Activated CD4-positive, alpha-beta T cell treated with anti-CD3 and anti-CD28 coated beads, Interleukin-2, amount 10 ng/mL, durations not matched to agents 7 days and 5 days (primary cell): ENCODE results near the gene BRMS1L. TPM values are rescaled to one million over a fixed set of nuclear protein-coding genes. Genes with fewer than 3 reads are reported as not detected.

ENCODE experiments used
- CTCF ChIA-PET: fragments of 350-600 bp; sonication (Branson Sonifier 250); formaldehyde crosslinking; loops from one replicate; lab custom pipeline; 2021; ENCODE audit warnings: antibody characterized with exemption; lab: Charles Lee
- POLR2A ChIA-PET: fragments of 350-600 bp; sonication (Branson Sonifier 250); formaldehyde crosslinking; loops from one replicate; lab custom pipeline; 2021; ENCODE audit warnings: antibody characterized with exemption; lab: Charles Lee
- DNase-seq: peaks from one replicate; pipeline ENCODE4 v3.0.0-alpha.2; 2020
- H3K27ac Mint-ChIP-seq: one replicate; pipeline ENCODE4 v1.8.0; 2021; ENCODE audit warnings: mild to moderate bottlenecking, moderate library complexity, mixed read lengths
- H3K27me3 Mint-ChIP-seq: one replicate; pipeline ENCODE4 v1.8.0; 2021; ENCODE audit warnings: mixed read lengths
- H3K36me3 Mint-ChIP-seq: one replicate; pipeline ENCODE4 v1.8.0; 2021; ENCODE audit warnings: low read depth, mixed read lengths
- H3K4me1 Mint-ChIP-seq: one replicate; pipeline ENCODE4 v1.8.0; 2021; ENCODE audit warnings: mixed read lengths
- H3K4me3 Mint-ChIP-seq: one replicate; pipeline ENCODE4 v1.8.0; 2021; ENCODE audit warnings: mild to moderate bottlenecking, moderate library complexity, mixed read lengths
- H3K9me3 Mint-ChIP-seq: one replicate; pipeline ENCODE4 v1.8.0; 2021; ENCODE audit warnings: mixed read lengths
- total RNA-seq, 2 experiments: library from RNA; stranded (reverse); gene quantifications; one replicate each; pipeline ENCODE4 v1.2.3, GENCODE V29; 2021

The BRMS1L gene
- total RNA-seq, 2 experiments from 2014 or later: 4.8 to 4.9 TPM

DNA sequence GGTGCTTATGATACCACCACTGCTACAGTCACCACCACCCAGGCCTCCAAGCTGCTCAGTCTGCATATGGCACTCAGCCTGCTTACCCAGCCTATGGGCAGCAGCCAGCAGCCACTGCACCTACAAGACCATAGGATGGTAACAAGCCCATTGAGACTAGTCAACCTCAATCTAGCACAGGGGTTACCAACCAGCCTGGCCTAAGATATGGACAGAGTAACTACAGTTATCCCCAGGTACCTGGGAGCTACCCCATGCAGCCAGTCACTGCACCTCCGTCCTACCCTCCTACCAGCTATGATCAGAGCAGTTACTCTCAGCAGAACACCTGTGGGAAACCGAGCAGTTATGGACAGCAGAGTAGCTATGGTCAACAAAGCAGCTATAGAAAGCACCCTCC, 55.1 kb downstream of the BRMS1L start:
- Mint-ChIP-seq H3K9me3 (no peaks in the 10 kb centered on the region), H3K36me3 (no peaks in the 10 kb centered on the region), H3K4me1 (peaks cover 6% of the 10 kb centered on the region), H3K4me3 (no peak overlapping the region), H3K27ac (no peak overlapping the region), H3K27me3 (no peaks in the 10 kb centered on the region)
- CTCF ChIA-PET: interaction anchor here (0.7 to 1.1 kb wide), 2 partner anchors 18 to 188 kb away, joined by 4 to 5 read pairs; no protein-coding TSS in a partner anchor
- POLR2A ChIA-PET: no interaction called here
- no peak for DNase-seq

DNA sequence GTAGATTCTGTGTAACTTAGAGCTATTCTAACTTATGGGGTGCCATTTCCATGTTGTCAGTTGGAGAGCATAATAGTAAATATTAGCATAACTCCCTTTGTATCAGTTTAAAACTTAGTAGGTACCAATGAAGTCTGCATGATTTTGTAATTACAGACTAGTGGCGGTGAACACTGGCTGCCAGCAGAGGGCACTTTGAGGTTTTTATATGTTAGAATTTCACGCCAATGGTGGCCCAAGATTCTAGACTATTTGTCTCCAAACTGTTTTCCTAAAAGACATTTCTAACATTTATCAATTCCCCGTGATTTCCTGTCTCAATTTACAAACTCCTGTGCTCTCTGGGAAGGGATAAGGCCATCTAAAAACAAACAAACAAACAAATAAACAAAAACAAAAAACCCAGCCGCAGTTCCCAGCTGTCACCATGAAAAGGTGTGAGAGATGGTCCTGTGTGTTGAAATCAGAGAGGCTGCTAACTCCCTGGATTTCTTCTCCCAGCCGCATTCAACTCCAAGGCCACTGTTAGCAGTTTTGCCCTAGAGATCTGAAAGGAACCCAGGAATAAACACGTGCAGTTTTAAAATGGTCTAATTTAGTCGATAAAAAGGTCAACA, 57.6 kb downstream of the BRMS1L start:
- H3K9me3 Mint-ChIP-seq: no peaks in the 10 kb centered on the region
- POLR2A ChIA-PET: no interaction called here
- H3K4me1 Mint-ChIP-seq: no peaks in the 10 kb centered on the region
- no peaks in the 10 kb centered on the region for H3K36me3 Mint-ChIP-seq
- CTCF ChIA-PET: interaction anchor here (2.3 kb wide), 1 partner anchor 186 kb away, joined by 11 read pairs; no protein-coding TSS in a partner anchor
- peak; percentile 45 for DNase-seq
- no peak overlapping the region for H3K4me3 Mint-ChIP-seq
- H3K27ac Mint-ChIP-seq: no peak overlapping the region
- H3K27me3 Mint-ChIP-seq: peaks cover 3% of the 10 kb centered on the region

DNA sequence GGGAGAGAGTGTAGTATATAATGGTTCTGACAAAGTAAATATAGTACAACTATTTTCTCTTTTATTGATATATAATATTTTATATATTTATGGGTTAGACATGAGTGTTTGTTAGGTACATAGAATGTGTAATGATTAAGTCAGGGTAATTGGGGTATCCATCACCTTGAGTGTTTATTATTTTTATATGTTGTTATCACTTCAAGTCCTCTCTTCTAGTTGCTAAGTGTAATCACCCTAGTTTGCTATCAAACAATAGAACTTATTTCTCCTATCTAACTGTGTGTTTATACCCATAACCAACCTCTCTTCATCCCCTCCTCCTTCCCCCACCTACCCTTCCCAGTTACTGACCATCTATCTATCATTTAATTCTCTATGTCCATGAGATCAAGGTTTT, 64.2 kb downstream of the BRMS1L start:
- Mint-ChIP-seq H3K4me1 (no peaks in the 10 kb centered on the region), H3K27me3 (peaks cover 15% of the 10 kb centered on the region), H3K9me3 (peaks cover 12% of the 10 kb centered on the region), H3K27ac (no peak overlapping the region), H3K4me3 (no peak overlapping the region), H3K36me3 (no peaks in the 10 kb centered on the region)
- ChIA-PET CTCF (no interaction called here), POLR2A (no interaction called here)
- DNase-seq: no peak

- no peak overlapping the region for H3K27ac Mint-ChIP-seq
- DNase-seq: no peak
- POLR2A ChIA-PET: no interaction called here
- CTCF ChIA-PET: no interaction called here
- H3K9me3 Mint-ChIP-seq: peaks cover 16% of the 10 kb centered on the region
- no peaks in the 10 kb centered on the region for H3K36me3 Mint-ChIP-seq
- no peak overlapping the region for H3K4me3 Mint-ChIP-seq
- no peaks in the 10 kb centered on the region for H3K4me1 Mint-ChIP-seq
- peaks cover 12% of the 10 kb centered on the region for H3K27me3 Mint-ChIP-seq
Observed at GRCh38 chr14:35895256-35895655, 69.1 kb downstream of the BRMS1L start.

DNA sequence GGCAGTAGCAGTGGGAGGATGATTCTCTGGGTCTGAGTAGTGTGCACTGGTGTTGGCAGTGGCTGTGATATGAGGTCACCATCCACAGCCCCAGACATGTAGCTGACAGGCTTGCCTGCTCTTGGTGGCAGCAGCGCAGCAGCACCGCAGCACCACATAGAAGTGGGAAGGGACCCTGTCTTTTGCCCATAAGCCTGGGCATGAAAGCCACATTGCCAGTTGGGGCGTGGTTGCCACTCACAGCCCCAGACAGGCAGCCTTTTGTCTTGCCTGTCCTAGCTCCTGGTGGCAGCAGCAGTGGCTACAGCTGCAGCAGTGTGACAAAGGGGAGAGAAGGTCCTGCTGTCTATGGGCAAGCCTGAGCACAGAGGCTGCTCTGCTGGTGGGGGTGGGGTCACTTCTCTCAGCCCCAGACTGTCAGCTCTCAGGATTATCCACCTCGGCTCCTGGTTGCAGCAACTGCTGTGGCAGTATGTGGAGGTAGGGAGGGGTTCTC, 71.5 kb downstream of the BRMS1L start:
- ChIA-PET CTCF (no interaction called here), POLR2A (no interaction called here)
- Mint-ChIP-seq H3K36me3 (no peaks in the 10 kb centered on the region), H3K4me3 (no peak overlapping the region), H3K9me3 (peaks cover 16% of the 10 kb centered on the region), H3K27me3 (peaks cover 12% of the 10 kb centered on the region), H3K4me1 (no peaks in the 10 kb centered on the region), H3K27ac (no peak overlapping the region)
- DNase-seq: no peak

GRCh38 chr14:35898217-35898775, 72.2 kb downstream of the BRMS1L start:
- Mint-ChIP-seq H3K9me3 (peaks cover 16% of the 10 kb centered on the region), H3K4me1 (no peaks in the 10 kb centered on the region), H3K36me3 (no peaks in the 10 kb centered on the region), H3K27ac (no peak overlapping the region), H3K4me3 (no peak overlapping the region), H3K27me3 (peaks cover 16% of the 10 kb centered on the region)
- ChIA-PET POLR2A (no interaction called here), CTCF (no interaction called here)
- no peak for DNase-seq

GRCh38 chr14:35900741-35901140, 74.6 kb downstream of the BRMS1L start:
- no peak for DNase-seq
- Mint-ChIP-seq H3K4me3 (no peak overlapping the region), H3K36me3 (no peaks in the 10 kb centered on the region), H3K4me1 (no peaks in the 10 kb centered on the region), H3K27ac (no peak overlapping the region), H3K9me3 (no peaks in the 10 kb centered on the region), H3K27me3 (peaks cover 10% of the 10 kb centered on the region)
- CTCF ChIA-PET: no interaction called here
- POLR2A ChIA-PET: no interaction called here

DNA sequence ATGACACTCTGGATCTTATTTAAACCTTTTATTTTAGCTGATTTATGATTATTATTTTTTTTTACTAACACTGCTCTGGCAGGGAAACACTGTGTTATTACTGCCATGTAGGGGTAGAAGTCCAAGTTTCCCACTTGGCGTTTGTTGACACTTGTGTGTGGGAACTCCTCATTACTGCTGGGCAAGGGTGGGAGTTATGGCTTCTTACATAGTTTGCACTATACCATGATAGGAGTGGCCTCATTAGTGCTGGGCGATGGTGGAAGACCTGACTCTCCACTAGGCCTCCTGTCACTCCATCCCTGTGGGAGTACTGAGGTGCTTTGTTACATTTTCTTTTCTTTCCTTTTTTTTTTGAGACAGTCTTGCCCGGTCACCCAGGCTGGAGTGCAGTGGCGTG, 83.5 kb downstream of the BRMS1L start:
- no peak for DNase-seq

DNA sequence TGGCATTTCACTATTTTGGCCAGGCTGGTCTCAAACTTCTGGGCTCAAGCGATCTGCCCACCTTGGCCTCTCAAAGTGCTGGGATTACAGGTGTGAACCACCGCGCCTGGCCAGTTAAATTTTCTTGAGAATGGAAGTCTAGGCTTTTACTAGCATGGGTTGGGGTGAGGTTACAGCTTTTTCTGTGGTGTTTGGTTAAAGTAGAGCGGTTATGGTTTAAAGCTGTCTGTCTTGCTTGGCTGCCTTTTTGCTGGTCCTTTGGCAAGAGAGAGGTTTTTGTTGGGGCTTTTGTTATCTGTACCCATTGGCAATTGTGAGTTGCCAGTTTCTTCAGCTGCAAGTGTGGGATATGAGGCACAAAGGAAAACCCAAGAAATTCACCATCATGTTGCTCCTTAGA, 84.1 kb downstream of the BRMS1L start:
- Mint-ChIP-seq H3K27me3 (peaks cover 6% of the 10 kb centered on the region), H3K36me3 (no peaks in the 10 kb centered on the region), H3K9me3 (no peaks in the 10 kb centered on the region), H3K4me1 (no peaks in the 10 kb centered on the region), H3K27ac (no peak overlapping the region), H3K4me3 (no peak overlapping the region)
- CTCF ChIA-PET: no interaction called here
- POLR2A ChIA-PET: no interaction called here
- DNase-seq: no peak

More for the DNA sequence above, 83.5 kb downstream of the BRMS1L start:
- Mint-ChIP-seq H3K27me3 (peaks cover 6% of the 10 kb centered on the region), H3K36me3 (no peaks in the 10 kb centered on the region), H3K4me1 (no peaks in the 10 kb centered on the region), H3K4me3 (no peak overlapping the region), H3K27ac (no peak overlapping the region), H3K9me3 (no peaks in the 10 kb centered on the region)
- ChIA-PET CTCF (no interaction called here), POLR2A (no interaction called here)

- DNase-seq: no peak
- POLR2A ChIA-PET: no interaction called here
- H3K9me3 Mint-ChIP-seq: no peaks in the 10 kb centered on the region
- H3K27ac Mint-ChIP-seq: no peak overlapping the region
- no peaks in the 10 kb centered on the region for H3K4me1 Mint-ChIP-seq
- peaks cover 6% of the 10 kb centered on the region for H3K27me3 Mint-ChIP-seq
- no peak overlapping the region for H3K4me3 Mint-ChIP-seq
- no peaks in the 10 kb centered on the region for H3K36me3 Mint-ChIP-seq
- CTCF ChIA-PET: no interaction called here
Observed at GRCh38 chr14:35911097-35911496, 85.0 kb downstream of the BRMS1L start.

DNA sequence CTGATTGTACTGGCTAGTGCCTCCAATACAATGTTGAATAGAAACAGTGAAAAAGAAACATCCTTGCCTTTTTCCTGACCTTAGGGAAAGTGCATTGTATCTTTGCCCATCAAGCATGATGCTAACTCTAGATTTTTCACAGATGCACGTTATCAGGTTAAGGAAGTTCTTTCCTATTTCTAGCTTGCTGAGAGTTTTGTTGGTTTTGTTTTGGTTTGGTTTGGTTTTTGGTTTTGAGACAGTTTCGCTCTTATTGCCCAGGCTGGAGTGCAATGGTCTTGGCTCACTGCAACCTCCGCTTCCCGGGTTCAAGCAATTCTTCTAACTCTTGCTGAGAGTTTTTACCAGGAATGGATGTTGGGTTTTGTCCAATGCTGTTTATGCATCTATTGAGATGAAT, 89.0 kb downstream of the BRMS1L start:
- Mint-ChIP-seq H3K9me3 (peaks cover 13% of the 10 kb centered on the region), H3K27ac (no peak overlapping the region), H3K27me3 (peaks cover 11% of the 10 kb centered on the region), H3K36me3 (no peaks in the 10 kb centered on the region), H3K4me3 (no peak overlapping the region), H3K4me1 (no peaks in the 10 kb centered on the region)
- POLR2A ChIA-PET: no interaction called here
- CTCF ChIA-PET: no interaction called here
- no peak for DNase-seq

DNA sequence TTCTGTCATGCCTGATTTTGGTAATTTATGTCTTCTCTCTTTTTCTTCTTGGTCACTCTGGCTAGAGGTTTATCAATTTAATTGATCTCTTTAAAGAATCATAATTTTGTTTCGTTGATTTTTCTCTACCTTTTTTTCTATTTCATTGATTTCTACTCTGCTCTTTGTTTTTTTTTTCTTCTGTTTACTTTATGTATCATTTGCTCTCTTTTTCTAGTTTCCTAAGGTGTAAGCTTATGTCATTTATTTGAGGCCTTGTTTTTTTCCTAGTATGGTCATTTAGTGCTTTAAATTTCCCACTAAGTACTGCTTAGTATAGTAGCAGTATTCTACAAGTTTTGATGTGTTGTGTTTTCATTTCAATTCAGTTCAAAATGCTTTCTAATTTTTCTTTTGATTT, 89.6 kb downstream of the BRMS1L start:
- ChIA-PET CTCF (no interaction called here), POLR2A (no interaction called here)
- H3K36me3 Mint-ChIP-seq: peaks cover 3% of the 10 kb centered on the region
- H3K27me3 Mint-ChIP-seq: peaks cover 11% of the 10 kb centered on the region
- DNase-seq: no peak
- no peaks in the 10 kb centered on the region for H3K4me1 Mint-ChIP-seq
- H3K4me3 Mint-ChIP-seq: no peak overlapping the region
- H3K9me3 Mint-ChIP-seq: peaks cover 16% of the 10 kb centered on the region
- H3K27ac Mint-ChIP-seq: no peak overlapping the region
